Lower leg skin (tissue), 3 donors: ENCODE results near the gene TSPOAP1.

ENCODE experiments used
- CTCF ChIP-seq, 3 donors: fragments of 450-650 bp; IDR thresholded peaks; one replicate each; pipeline ENCODE4 v1.5.1; 2016; ENCODE audit warnings: antibody characterized with exemption in 3 of 3, mild to moderate bottlenecking in 3 of 3, moderate library complexity in 2 of 3
- POLR2A ChIP-seq, 2 donors: fragments of 450-650 bp; IDR thresholded peaks; one replicate each; pipeline ENCODE4 v1.6.1; 2016 to 2017; ENCODE audit warnings: antibody characterized with exemption in 2 of 2, mild to moderate bottlenecking in 1 of 2, moderate library complexity in 1 of 2

GRCh38 chr17:58309918-58310259 is 18.7 kb downstream of the TSPOAP1 start:
- TF ChIP-seq POLR2A (IDR thresholded peaks at IDR 0.05) (no peak), CTCF (IDR thresholded peaks at IDR 0.05) (no peak)
